RCC 7860 (cell line): ENCODE data around the gene B3GAT1.

Experiments
- DNase-seq: peaks from one replicate; pipeline ENCODE4 v3.0.0-alpha.2; 2015; ENCODE audit warnings: low spot score
- FAIRE-seq: peaks from 2 replicates; lab custom pipeline; 2012; peaks lifted over from hg19 to GRCh38; lab: Jason Lieb, UNC

B3GAT1 gene

GRCh38 chr11:134413043-134413825 is 1.2 kb upstream of the B3GAT1 start:
- no peak for FAIRE-seq
- no peak for DNase-seq

- FAIRE-seq, result no peak
- no peak for DNase-seq
These were observed 1.3 kb downstream of the B3GAT1 start for GRCh38 chr11:134410766-134411165.

GRCh38 chr11:134409552-134410429 is 2.3 kb downstream of the B3GAT1 start:
- no peak for DNase-seq
- FAIRE-seq, result no peak

GRCh38 chr11:134407923-134408322 is 4.1 kb downstream of the B3GAT1 start:
- no peak for FAIRE-seq
- no peak for DNase-seq

- DNase-seq, result no peak
- FAIRE-seq, result no peak
These were observed 4.7 kb downstream of the B3GAT1 start for GRCh38 chr11:134407321-134407828.

GRCh38 chr11:134406264-134407185 is 5.5 kb downstream of the B3GAT1 start:
- FAIRE-seq (no peak), DNase-seq (no peak)

GRCh38 chr11:134405841-134406240 is 6.2 kb downstream of the B3GAT1 start:
- FAIRE-seq, result no peak

GRCh38 chr11:134405436-134405835 is 6.6 kb downstream of the B3GAT1 start:
- DNase-seq, result no peak
- no peak for FAIRE-seq

More at GRCh38 chr11:134405841-134406240, 6.2 kb downstream of the B3GAT1 start:
- DNase-seq, result no peak

GRCh38 chr11:134404575-134405341 is 7.3 kb downstream of the B3GAT1 start:
- DNase-seq (no peak), FAIRE-seq (no peak)

GRCh38 chr11:134402910-134403309 is 9.1 kb downstream of the B3GAT1 start:
- DNase-seq (no peak), FAIRE-seq (no peak)

GRCh38 chr11:134401825-134402809 is 9.9 kb downstream of the B3GAT1 start:
- DNase-seq (no peak), FAIRE-seq (no peak)

- DNase-seq (no peak), FAIRE-seq (no peak)
These were observed 12.0 kb downstream of the B3GAT1 start for GRCh38 chr11:134399996-134400395.

GRCh38 chr11:134399293-134399654 is 12.8 kb downstream of the B3GAT1 start:
- no peak for DNase-seq
- no peak for FAIRE-seq

- DNase-seq (no peak), FAIRE-seq (no peak)
These were observed 13.3 kb downstream of the B3GAT1 start for GRCh38 chr11:134398644-134399292.

- FAIRE-seq (no peak), DNase-seq (no peak)
These were observed 14.0 kb downstream of the B3GAT1 start for GRCh38 chr11:134398079-134398444.

- no peak for FAIRE-seq
- no peak for DNase-seq
These were observed 14.6 kb downstream of the B3GAT1 start for GRCh38 chr11:134397304-134398078.

- FAIRE-seq, result no peak
These were observed 17.0 kb downstream of the B3GAT1 start for GRCh38 chr11:134395002-134395401.

GRCh38 chr11:134394311-134394710 is 17.7 kb downstream of the B3GAT1 start:
- FAIRE-seq (no peak), DNase-seq (no peak)

More at GRCh38 chr11:134395002-134395401, 17.0 kb downstream of the B3GAT1 start:
- no peak for DNase-seq
